ENCODE data around the gene ZNF213. TPM values are rescaled to one million over a fixed set of nuclear protein-coding genes. Genes with fewer than 3 reads are reported as not detected.

The ZNF213 gene
- polyA plus RNA-seq, 1 donor (not counting 4 experiments of a cell fraction or from before 2014, with no cell fraction given) = 0.51 TPM

GRCh38 chr16:3175157-3176093 lies 40.6 kb downstream of the ZNF213 start:
- Histone ChIP-seq H3K4me2 (ENCODE audit: control insufficient read depth, extremely low read depth, insufficient read depth, low read depth, low read length) (peak overlapping the region; percentile 83), H3K9me1 (ENCODE audit: control insufficient read depth, extremely low read depth, insufficient read depth, low read length) (peaks cover 2% of the 10 kb centered on the region), H3K9me3 (ENCODE audit: control insufficient read depth, low read depth, low read length) (no peaks in the 10 kb centered on the region), H3K9ac (ENCODE audit: control insufficient read depth, extremely low read depth, insufficient read depth, low read length) (peak overlapping the region; percentile 64), H3K36me3 (ENCODE audit: control insufficient read depth in 2 of 2, extremely low read depth in 1 of 2, insufficient read depth in 2 of 2, low read length in 2 of 2) (no peaks in the 10 kb centered on the region), H3K4me3 (ENCODE audit: control insufficient read depth in 2 of 3, extremely low read depth in 1 of 3, insufficient read depth in 2 of 3, low read depth in 1 of 3, low read length in 3 of 3) (peak overlapping the region; percentile 45 to 76 (median 70)), H3K27ac (ENCODE audit: control insufficient read depth, insufficient read depth, low read length) (peak overlapping the region; percentile 36), H2AFZ (ENCODE audit: control insufficient read depth, low read length) (peak overlapping the region; percentile 70), H3K79me2 (ENCODE audit: control insufficient read depth, insufficient read depth, low read length) (no peaks in the 10 kb centered on the region), H3K4me1 (ENCODE audit: control insufficient read depth, extremely low read depth, insufficient read depth, low read length) (peaks cover 23% of the 10 kb centered on the region), H3K27me3 (ENCODE audit: control insufficient read depth, extremely low read depth, insufficient read depth, low read length) (no peaks in the 10 kb centered on the region), H4K20me1 (ENCODE audit: control insufficient read depth, extremely low read depth, insufficient read depth, low read length) (no peaks in the 10 kb centered on the region)
- TF ChIP-seq, protein P1, sequence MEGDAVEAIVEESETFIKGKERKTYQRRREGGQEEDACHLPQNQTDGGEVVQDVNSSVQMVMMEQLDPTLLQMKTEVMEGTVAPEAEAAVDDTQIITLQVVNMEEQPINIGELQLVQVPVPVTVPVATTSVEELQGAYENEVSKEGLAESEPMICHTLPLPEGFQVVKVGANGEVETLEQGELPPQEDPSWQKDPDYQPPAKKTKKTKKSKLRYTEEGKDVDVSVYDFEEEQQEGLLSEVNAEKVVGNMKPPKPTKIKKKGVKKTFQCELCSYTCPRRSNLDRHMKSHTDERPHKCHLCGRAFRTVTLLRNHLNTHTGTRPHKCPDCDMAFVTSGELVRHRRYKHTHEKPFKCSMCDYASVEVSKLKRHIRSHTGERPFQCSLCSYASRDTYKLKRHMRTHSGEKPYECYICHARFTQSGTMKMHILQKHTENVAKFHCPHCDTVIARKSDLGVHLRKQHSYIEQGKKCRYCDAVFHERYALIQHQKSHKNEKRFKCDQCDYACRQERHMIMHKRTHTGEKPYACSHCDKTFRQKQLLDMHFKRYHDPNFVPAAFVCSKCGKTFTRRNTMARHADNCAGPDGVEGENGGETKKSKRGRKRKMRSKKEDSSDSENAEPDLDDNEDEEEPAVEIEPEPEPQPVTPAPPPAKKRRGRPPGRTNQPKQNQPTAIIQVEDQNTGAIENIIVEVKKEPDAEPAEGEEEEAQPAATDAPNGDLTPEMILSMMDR (optimal IDR thresholded peaks at IDR 0.05 in 1 of 3, IDR thresholded peaks at IDR 0.05 in 1 of 3, conservative IDR thresholded peaks at IDR 0.05 in 1 of 3; ENCODE audit: extremely low read depth in 1 of 3, insufficient read depth in 2 of 3, low read length in 3 of 3) = no peak
- no peak for TF ChIP-seq EZH2 (IDR thresholded peaks at IDR 0.05; ENCODE audit: low read length)
- no peak for DNase-seq (ENCODE audit: low read depth, low spot score)
- no peak for FAIRE-seq
- dilution Hi-C loops (cut with MboI; ENCODE audit: extremely low pct_ligation_motif_present, low sequenced_read_pairs) = no loop called here

GRCh38 chr16:3179651-3180050 lies 44.8 kb downstream of the ZNF213 start:
- Histone ChIP-seq H3K4me1 (ENCODE audit: control insufficient read depth, extremely low read depth, insufficient read depth, low read length) (peaks cover 18% of the 10 kb centered on the region), H3K9ac (ENCODE audit: control insufficient read depth, extremely low read depth, insufficient read depth, low read length) (no peak overlapping the region), H3K36me3 (ENCODE audit: control insufficient read depth in 2 of 2, extremely low read depth in 1 of 2, insufficient read depth in 2 of 2, low read length in 2 of 2) (no peaks in the 10 kb centered on the region), H3K4me2 (ENCODE audit: control insufficient read depth, extremely low read depth, insufficient read depth, low read depth, low read length) (no peak overlapping the region), H3K79me2 (ENCODE audit: control insufficient read depth, insufficient read depth, low read length) (no peaks in the 10 kb centered on the region), H2AFZ (ENCODE audit: control insufficient read depth, low read length) (no peak overlapping the region), H3K4me3 (ENCODE audit: control insufficient read depth in 2 of 3, extremely low read depth in 1 of 3, insufficient read depth in 2 of 3, low read depth in 1 of 3, low read length in 3 of 3) (no peak overlapping the region), H3K27ac (ENCODE audit: control insufficient read depth, insufficient read depth, low read length) (no peak overlapping the region), H3K9me1 (ENCODE audit: control insufficient read depth, extremely low read depth, insufficient read depth, low read length) (peaks cover 2% of the 10 kb centered on the region), H4K20me1 (ENCODE audit: control insufficient read depth, extremely low read depth, insufficient read depth, low read length) (no peaks in the 10 kb centered on the region), H3K27me3 (ENCODE audit: control insufficient read depth, extremely low read depth, insufficient read depth, low read length) (no peaks in the 10 kb centered on the region), H3K9me3 (ENCODE audit: control insufficient read depth, low read depth, low read length) (no peaks in the 10 kb centered on the region)
- dilution Hi-C loops (cut with MboI; ENCODE audit: extremely low pct_ligation_motif_present, low sequenced_read_pairs) = no loop called here
- FAIRE-seq (no peak), DNase-seq (ENCODE audit: low read depth, low spot score) (no peak)
- no peak for TF ChIP-seq EZH2 (IDR thresholded peaks at IDR 0.05; ENCODE audit: low read length)
- TF ChIP-seq, protein P1 (optimal IDR thresholded peaks at IDR 0.05 in 1 of 3, IDR thresholded peaks at IDR 0.05 in 1 of 3, conservative IDR thresholded peaks at IDR 0.05 in 1 of 3; ENCODE audit: extremely low read depth in 1 of 3, insufficient read depth in 2 of 3, low read length in 3 of 3) = no peak

Measured in keratinocyte (primary cell).